ENCODE measurements around the gene RBM39. TPM values are rescaled to one million over a fixed set of nuclear protein-coding genes. Genes with fewer than 3 reads are reported as not detected.

Gene RBM39
- total and polyA plus RNA-seq, 9 of the 15 experiments (the other 6 are each of a cell fraction or from before 2014, with no cell fraction given), result 143 to 319 (median 228) TPM

- TF ChIP-seq TSHZ1 (CRISPR knock-in tag; IDR thresholded peaks at IDR 0.05) (no peak), SNAPC5 (CRISPR knock-in tag; IDR thresholded peaks at IDR 0.05) (no peak), GABPB1 (CRISPR knock-in tag; IDR thresholded peaks at IDR 0.05) (peak; percentile 98), ZNF780A (CRISPR knock-in tag; IDR thresholded peaks at IDR 0.05) (no peak), ZNF830 (CRISPR knock-in tag; IDR thresholded peaks at IDR 0.05) (0 out of 2 replicates have a peak, but pooled peaks have one; percentile 1), TARDBP (IDR thresholded peaks at IDR 0.05) (no peak), L3MBTL2 (IDR thresholded peaks at IDR 0.05) (peak; percentile 63; the same call in 1 of the 2 replicates), ZNF592 (IDR thresholded peaks at IDR 0.05) (no peak), ZFPM2 (CRISPR knock-in tag; IDR thresholded peaks at IDR 0.05) (no peak), SMC3 (conservative IDR thresholded peaks at IDR 0.05; ENCODE audit: insufficient read depth, low read depth, low read length) (0 out of 2 replicates have a peak, but pooled peaks have one; percentile 4), TCFL5 (CRISPR knock-in tag; conservative IDR thresholded peaks at IDR 0.05) (no peak), MEF2A (IDR thresholded peaks at IDR 0.05; ENCODE audit: control insufficient read depth, low read depth, low read length) (no peak), PATZ1 (CRISPR knock-in tag; IDR thresholded peaks at IDR 0.05; ENCODE audit: borderline replicate concordance) (no peak), ZNF133 (CRISPR knock-in tag; IDR thresholded peaks at IDR 0.05) (no peak), ZNF224 (CRISPR knock-in tag; IDR thresholded peaks at IDR 0.05) (no peak), TCF3 (CRISPR knock-in tag; IDR thresholded peaks at IDR 0.05) (no peak), HCFC1 (IDR thresholded peaks at IDR 0.05; ENCODE audit: low read depth, low read length) (peak; percentile 85), CBFB (CRISPR knock-in tag; IDR thresholded peaks at IDR 0.05) (no peak)
Measured at GRCh38 chr20:35699127-35699956, 42.7 kb downstream of the RBM39 start, which contains the start of the genes NFS1 and ROMO1 (continued).
